Karpas-422 (cell line): Measurements from ENCODE around the gene TUBB4B. TPM values are rescaled to one million over a fixed set of nuclear protein-coding genes. Genes with fewer than 3 reads are reported as not detected.

Source experiments
- DNase-seq: peaks from one replicate; pipeline ENCODE4 v3.0.0-alpha.2; 2015
- H2AFZ ChIP-seq: fragments of 200-600 bp; sonication (generic); 2 replicates; pipeline ENCODE4 v1.6.1; 2014; ENCODE audit warnings: antibody characterized with exemption, low read length, mixed read lengths
- H3K27ac ChIP-seq: fragments of 200-600 bp; sonication (generic); 2 replicates; pipeline ENCODE4 v1.5.1; 2014; ENCODE audit warnings: mild to moderate bottlenecking, low read length, moderate library complexity
- H3K27me3 ChIP-seq: fragments of 200-600 bp; sonication (generic); 2 replicates; pipeline ENCODE4 v1.6.1; 2014; ENCODE audit warnings: low read length, mixed read lengths
- H3K36me3 ChIP-seq: fragments of 200-600 bp; sonication (generic); 2 replicates; pipeline ENCODE4 v1.6.1; 2014; ENCODE audit warnings: low read length, mixed read lengths; ENCODE audit not compliant: insufficient read depth
- H3K4me1 ChIP-seq: fragments of 200-600 bp; sonication (generic); 2 replicates; pipeline ENCODE4 v1.6.1; 2014; ENCODE audit warnings: mild to moderate bottlenecking, low read length, mixed read lengths
- H3K4me2 ChIP-seq: fragments of 200-600 bp; sonication (generic); 2 replicates; pipeline ENCODE4 v1.6.1; 2014; ENCODE audit warnings: low read length, low read depth, mild to moderate bottlenecking; ENCODE audit not compliant: poor library complexity, severe bottlenecking
- H3K4me3 ChIP-seq: fragments of 200-600 bp; sonication (generic); 2 replicates; pipeline ENCODE4 v1.5.1; 2014; ENCODE audit warnings: mild to moderate bottlenecking, antibody characterized with exemption, low read length, mixed read lengths
- H3K79me2 ChIP-seq: fragments of 200-600 bp; sonication (generic); 2 replicates; pipeline ENCODE4 v1.6.1; 2014; ENCODE audit warnings: mild to moderate bottlenecking, low read length, mixed read lengths
- H3K9ac ChIP-seq: fragments of 200-600 bp; sonication (generic); 2 replicates; pipeline ENCODE4 v1.6.0; 2014; ENCODE audit warnings: low read length
- H3K9me2 ChIP-seq: fragments of 200-600 bp; sonication (generic), shearing (Covaris generic); replicated peaks from 2 replicates; pipeline ENCODE4 v1.6.0; 2014; ENCODE audit warnings: mild to moderate bottlenecking, low read length, moderate library complexity; ENCODE audit not compliant: insufficient read depth
- H3K9me3 ChIP-seq: fragments of 300-700, 200-600 bp; sonication (generic); 2 replicates; pipeline ENCODE4 v1.6.1; 2014; ENCODE audit warnings: low read length, mixed read lengths
- H4K20me1 ChIP-seq: fragments of 200-600 bp; sonication (generic); 2 replicates; pipeline ENCODE4 v1.6.1; 2014; ENCODE audit warnings: mild to moderate bottlenecking, antibody characterized with exemption, low read length, low read depth; ENCODE audit not compliant: insufficient read depth
- total RNA-seq: library from RNA; depleted of rRNA; stranded (reverse); fragments of >200 nt; shearing (Covaris generic); gene quantifications from 2 replicates; pipeline ENCODE4 v1.2.3, GENCODE V29; 2014; ENCODE audit warnings: low replicate concordance

TUBB4B gene
- total RNA-seq, 1 experiment from 2014 or later = 97.1 TPM

GRCh38 chr9:137243626-137244485 is 2.8 kb downstream of the TUBB4B start:
- Histone ChIP-seq H3K9me2 (no peaks in the 10 kb centered on the region), H3K4me3 (no peak overlapping the region), H4K20me1 (peaks cover 24% of the 10 kb centered on the region), H3K4me2 (no peak overlapping the region), H3K4me1 (peaks cover 21% of the 10 kb centered on the region), H3K36me3 (peaks cover 17% of the 10 kb centered on the region), H2AFZ (no peak overlapping the region), H3K9me3 (no peaks in the 10 kb centered on the region), H3K79me2 (0 out of 2 replicates have a peak, but pooled peaks cover 5% of the 10 kb centered on the region), H3K27me3 (no peaks in the 10 kb centered on the region), H3K9ac (no peak overlapping the region), H3K27ac (no peak overlapping the region)
- peak; percentile 82 for DNase-seq

GRCh38 chr9:137244486-137245449 is 3.7 kb downstream of the TUBB4B start:
- H3K79me2 ChIP-seq = 0 out of 2 replicates have a peak, but pooled peaks cover 5% of the 10 kb centered on the region

GRCh38 chr9:137245450-137246421 is 4.6 kb downstream of the TUBB4B start:
- H3K27ac ChIP-seq = no peak overlapping the region
- no peak overlapping the region for H3K4me2 ChIP-seq
- no peak overlapping the region for H2AFZ ChIP-seq
- no peaks in the 10 kb centered on the region for H3K27me3 ChIP-seq
- H3K9me2 ChIP-seq = no peaks in the 10 kb centered on the region
- H3K79me2 ChIP-seq = 0 out of 2 replicates have a peak, but pooled peaks cover 5% of the 10 kb centered on the region
- peaks cover 17% of the 10 kb centered on the region for H3K36me3 ChIP-seq
- H3K9ac ChIP-seq = no peak overlapping the region
- no peak for DNase-seq
- no peaks in the 10 kb centered on the region for H3K9me3 ChIP-seq
- no peak overlapping the region for H3K4me3 ChIP-seq
- H3K4me1 ChIP-seq = peaks cover 11% of the 10 kb centered on the region
- peaks cover 23% of the 10 kb centered on the region for H4K20me1 ChIP-seq

More at GRCh38 chr9:137244486-137245449, 3.7 kb downstream of the TUBB4B start:
- no peak overlapping the region for H3K4me2 ChIP-seq
- H3K27ac ChIP-seq = no peak overlapping the region
- no peaks in the 10 kb centered on the region for H3K9me3 ChIP-seq
- no peak for DNase-seq
- H3K9ac ChIP-seq = no peak overlapping the region
- H3K27me3 ChIP-seq = no peaks in the 10 kb centered on the region
- peaks cover 23% of the 10 kb centered on the region for H4K20me1 ChIP-seq
- H3K4me3 ChIP-seq = no peak overlapping the region
- no peaks in the 10 kb centered on the region for H3K9me2 ChIP-seq
- H3K4me1 ChIP-seq = peaks cover 18% of the 10 kb centered on the region
- H2AFZ ChIP-seq = no peak overlapping the region
- peaks cover 17% of the 10 kb centered on the region for H3K36me3 ChIP-seq

- Histone ChIP-seq H3K4me3 (no peak overlapping the region), H3K9me2 (no peaks in the 10 kb centered on the region), H3K9me3 (no peaks in the 10 kb centered on the region), H2AFZ (no peak overlapping the region), H3K27me3 (no peaks in the 10 kb centered on the region), H3K79me2 (no peaks in the 10 kb centered on the region), H3K4me2 (no peak overlapping the region), H3K36me3 (peaks cover 9% of the 10 kb centered on the region), H4K20me1 (peaks cover 15% of the 10 kb centered on the region), H3K9ac (no peak overlapping the region), H3K4me1 (peaks cover 11% of the 10 kb centered on the region), H3K27ac (no peak overlapping the region)
- DNase-seq = no peak
Measured at GRCh38 chr9:137247135-137247915, 6.2 kb downstream of the TUBB4B start.

GRCh38 chr9:137247916-137248175 is 6.8 kb downstream of the TUBB4B start:
- DNase-seq = no peak
- no peaks in the 10 kb centered on the region for H3K9me3 ChIP-seq
- H3K79me2 ChIP-seq = no peaks in the 10 kb centered on the region
- H3K9me2 ChIP-seq = no peaks in the 10 kb centered on the region
- no peaks in the 10 kb centered on the region for H3K27me3 ChIP-seq
- no peak overlapping the region for H3K4me3 ChIP-seq
- H3K4me1 ChIP-seq = peaks cover 11% of the 10 kb centered on the region
- no peak overlapping the region for H3K9ac ChIP-seq
- no peak overlapping the region for H3K27ac ChIP-seq
- H3K4me2 ChIP-seq = no peak overlapping the region
- peaks cover 4% of the 10 kb centered on the region; the same call in 1 of the 2 replicates for H3K36me3 ChIP-seq
- peaks cover 10% of the 10 kb centered on the region; the same call in 1 of the 2 replicates for H4K20me1 ChIP-seq
- H2AFZ ChIP-seq = no peak overlapping the region

DNA sequence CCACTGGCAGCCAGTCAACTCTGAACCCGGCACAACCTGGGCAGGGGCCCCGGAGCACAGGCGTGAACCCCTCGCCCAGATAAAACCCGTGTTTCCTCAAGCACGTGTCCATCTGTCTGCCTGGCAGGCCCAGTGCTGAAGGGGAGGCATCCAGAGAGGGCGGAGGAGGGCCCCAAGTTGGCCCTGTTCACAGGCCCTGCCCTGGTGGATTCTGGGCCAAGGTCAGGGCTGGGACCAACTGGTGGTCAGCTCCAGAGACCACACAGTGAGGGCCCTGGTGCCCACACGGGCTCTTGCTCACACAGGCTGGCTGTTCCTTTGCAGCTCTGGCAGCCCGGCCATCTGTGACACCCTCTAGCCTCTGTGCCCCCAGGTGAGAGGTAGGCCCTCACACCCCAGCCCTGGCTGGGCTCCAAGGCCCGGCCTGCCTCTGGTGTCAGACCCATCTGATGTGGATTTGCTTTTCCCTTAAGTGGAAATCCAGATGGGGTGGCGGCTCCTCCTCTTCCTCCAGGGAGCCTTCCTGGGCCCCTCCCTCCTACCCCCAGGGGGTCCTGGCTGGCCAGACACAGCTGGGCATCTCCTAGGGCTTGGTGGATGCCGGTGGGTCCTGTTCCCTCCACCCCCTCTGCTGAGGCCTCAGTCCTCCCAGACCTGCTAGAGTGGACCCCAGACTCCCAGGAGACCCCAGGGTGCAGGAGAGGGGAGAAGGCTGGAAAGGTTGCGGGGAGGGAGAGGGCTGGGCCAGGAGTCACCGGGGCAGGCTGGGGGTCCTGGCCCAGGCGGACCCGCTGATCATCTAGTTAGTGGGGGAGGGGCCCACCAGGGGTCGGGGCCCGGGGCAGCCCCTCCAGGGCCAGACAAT is 9.5 kb downstream of the TUBB4B start:
- DNase-seq = no peak
- H3K4me2 ChIP-seq = no peak overlapping the region
- no peaks in the 10 kb centered on the region for H3K36me3 ChIP-seq
- H2AFZ ChIP-seq = no peak overlapping the region
- H3K4me3 ChIP-seq = no peak overlapping the region
- no peaks in the 10 kb centered on the region for H3K9me2 ChIP-seq
- H3K79me2 ChIP-seq = peaks cover 3% of the 10 kb centered on the region
- H3K27ac ChIP-seq = no peak overlapping the region
- H4K20me1 ChIP-seq = 0 out of 2 replicates have a peak, but pooled peaks cover under 1% of the 10 kb centered on the region
- no peaks in the 10 kb centered on the region for H3K9me3 ChIP-seq
- H3K4me1 ChIP-seq = peaks cover 31% of the 10 kb centered on the region
- H3K27me3 ChIP-seq = no peaks in the 10 kb centered on the region
- H3K9ac ChIP-seq = no peak overlapping the region

DNA sequence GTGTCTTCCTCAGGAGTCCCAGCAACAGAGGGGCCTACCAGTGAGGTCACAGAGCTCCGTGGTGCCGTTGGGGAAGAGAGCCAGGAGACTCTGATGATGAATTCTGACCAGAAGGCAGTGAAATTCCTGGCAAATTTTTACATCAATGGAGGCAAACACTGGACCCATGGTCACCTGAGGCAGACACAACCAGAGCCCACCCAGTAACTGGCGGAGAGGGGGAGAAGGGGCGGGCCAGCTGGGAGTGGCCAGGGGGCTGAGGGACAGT is 10.0 kb downstream of the TUBB4B start, which contains the start of gene STPG3:
Gene STPG3, plus strand, starts transcription at position 93 of the 268 bp plus-strand sequence. Its CDS starts 1 bp downstream, at position 94.
- peaks cover 6% of the 10 kb centered on the region; the same call in 1 of the 2 replicates for H4K20me1 ChIP-seq
- H3K4me3 ChIP-seq = no peak within 1 kb of the TSS
- H3K4me1 ChIP-seq = peaks cover 33% of the 10 kb centered on the region
- no peak within 1 kb of the TSS for H3K9ac ChIP-seq
- H2AFZ ChIP-seq = no peak within 1 kb of the TSS
- H3K36me3 ChIP-seq = no peaks in the 10 kb centered on the region
- peaks cover 9% of the 10 kb centered on the region for H3K79me2 ChIP-seq
- peak within 1 kb of the TSS; percentile 92 for H3K4me2 ChIP-seq
- no peaks in the 10 kb centered on the region for H3K27me3 ChIP-seq
- no peak within 1 kb of the TSS for H3K27ac ChIP-seq
- no peaks in the 10 kb centered on the region for H3K9me2 ChIP-seq
- no peaks in the 10 kb centered on the region for H3K9me3 ChIP-seq
- no peak for DNase-seq
